Placental pericyte (primary cell): Measurements from ENCODE around the gene BAHD1. TPM values are rescaled to one million over a fixed set of nuclear protein-coding genes. Genes with fewer than 3 reads are reported as not detected.

ENCODE experiments used
- total RNA-seq: library from RNA; depleted of rRNA; stranded (reverse); fragments of >200 nt; gene quantifications from 2 replicates; pipeline ENCODE4 v1.2.3, GENCODE V29; 2012

Gene BAHD1
- 10.5 and 12.7 TPM in 2 replicates for total RNA-seq

GRCh38 chr15:40440743-40441564 lies at the start of gene BAHD1:
BAHD1 (plus strand) TSS chr15:40440953; CDS start chr15:40458465, 17,512 bp downstream.

GRCh38 chr15:40405501-40406381 lies 35.0 kb upstream of the BAHD1 start, which contains the start of gene IVD:
IVD (plus strand) TSS chr15:40405795; CDS start chr15:40405828, 33 bp downstream.

GRCh38 chr15:40470423-40471104 lies 29.8 kb downstream of the BAHD1 start, which contains the start of gene CHST14:
CHST14 (plus strand) TSS chr15:40470984; CDS start chr15:40471214, 230 bp downstream.

Other genes with a start within 250 kb of the BAHD1 start
- gene PAK6, start 201.9 kb upstream of the BAHD1 start, total RNA-seq, result under 0.01 TPM in 1 of 2 replicates, not detected in the other
- gene ANKRD63, start 157.9 kb upstream of the BAHD1 start, total RNA-seq, result not detected in 2 replicates
- gene PLCB2, start 133.0 kb upstream of the BAHD1 start, total RNA-seq, result 0.72 and 0.88 TPM in 2 replicates
- gene INAFM2, start 117.3 kb upstream of the BAHD1 start, total RNA-seq, result 12.5 and 24.8 TPM in 2 replicates
- 41.1 and 58.1 TPM in 2 replicates for gene CCDC9B, start 100.0 kb upstream of the BAHD1 start, total RNA-seq
- not detected in 2 replicates for gene PHGR1, start 89.9 kb upstream of the BAHD1 start, total RNA-seq
- 0.14 and 0.44 TPM in 2 replicates for gene DISP2, start 82.7 kb upstream of the BAHD1 start, total RNA-seq
- gene KNSTRN, start 58.2 kb upstream of the BAHD1 start, total RNA-seq, result 16.6 and 72.0 TPM in 2 replicates
- 33.5 and 47.1 TPM in 2 replicates for gene IVD, start 35.2 kb upstream of the BAHD1 start, total RNA-seq
- gene CHST14, start 30.0 kb downstream of the BAHD1 start, total RNA-seq, result 14.4 and 23.8 TPM in 2 replicates
- gene CCDC32, start 124.1 kb downstream of the BAHD1 start, total RNA-seq, result 12.0 and 15.0 TPM in 2 replicates
- gene RPUSD2, start 128.3 kb downstream of the BAHD1 start, total RNA-seq, result 11.4 and 15.6 TPM in 2 replicates
- gene KNL1, start 153.3 kb downstream of the BAHD1 start, total RNA-seq, result 1.1 and 63.7 TPM in 2 replicates